ENCODE results near the gene RBM4B. TPM values are rescaled to one million over a fixed set of nuclear protein-coding genes. Genes with fewer than 3 reads are reported as not detected.
A peak's percentile ranks its signal among the peaks of the same experiment; 100 is the strongest.

The RBM4B gene
- polyA plus RNA-seq, 10 donors, result 26.5 to 46.8 (median 34.4) TPM

DNA sequence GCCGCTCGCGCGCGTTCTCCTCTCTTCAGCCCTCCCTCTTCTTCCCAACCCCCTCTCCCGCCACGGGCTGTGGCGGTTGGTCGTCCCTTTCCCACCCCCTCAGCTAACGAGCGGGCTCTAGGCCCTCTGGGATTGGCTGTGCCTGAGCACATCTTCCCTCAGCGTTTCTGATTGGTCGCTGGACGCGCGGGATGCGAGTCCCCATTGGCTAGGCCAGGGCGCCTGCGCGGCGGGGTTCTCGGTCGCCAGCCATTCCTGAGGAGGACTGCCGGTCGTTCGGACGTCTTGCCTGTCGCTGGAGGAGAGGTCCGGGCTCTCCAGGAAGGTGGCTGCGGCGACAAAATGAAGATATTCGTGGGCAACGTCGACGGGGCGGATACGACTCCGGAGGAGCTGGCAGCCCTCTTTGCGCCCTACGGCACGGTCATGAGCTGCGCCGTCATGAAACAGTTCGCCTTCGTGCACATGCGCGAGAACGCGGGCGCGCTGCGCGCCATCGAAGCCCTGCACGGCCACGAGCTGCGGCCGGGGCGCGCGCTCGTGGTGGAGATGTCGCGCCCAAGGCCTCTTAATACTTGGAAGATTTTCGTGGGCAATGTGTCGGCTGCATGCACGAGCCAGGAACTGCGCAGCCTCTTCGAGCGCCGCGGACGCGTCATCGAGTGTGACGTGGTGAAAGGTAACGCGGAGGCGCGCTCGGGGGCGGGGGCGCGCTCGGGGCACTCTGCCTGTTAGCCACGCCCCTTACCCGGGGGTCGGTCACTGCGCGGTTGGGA is 61.1 kb downstream of the RBM4B start, which contains the start of gene RBM14:
TSS of gene RBM14 (plus strand) at position 252 of the 776 bp plus-strand sequence. CDS start at position 343, 91 bp downstream.
- peak; percentile 99 to 100 (median 100) for DNase-seq

Other genes with a start within 250 kb of the RBM4B start
- 10 to 100 TPM; 43.8 to 58.6 (median 50.7) TPM for gene MRPL11, start 239.0 kb downstream of the RBM4B start, polyA plus RNA-seq (ENCODE audit: insufficient read length in 10 of 10)
- 1 to 10 TPM; 4.2 to 6.3 (median 5.8) TPM for gene PELI3, start 211.0 kb downstream of the RBM4B start, polyA plus RNA-seq (ENCODE audit: insufficient read length in 10 of 10)
- gene DPP3, start 197.5 kb downstream of the RBM4B start, polyA plus RNA-seq (ENCODE audit: insufficient read length in 10 of 10), result 10 to 100 TPM; 18.5 to 24.1 (median 20.9) TPM
- 10 to 100 TPM; 11.6 to 31.7 (median 18.2) TPM for gene BBS1, start 167.3 kb downstream of the RBM4B start, polyA plus RNA-seq (ENCODE audit: insufficient read length in 10 of 10)
- gene ZDHHC24, start 131.8 kb downstream of the RBM4B start, polyA plus RNA-seq (ENCODE audit: insufficient read length in 10 of 10), result 1 to 10 TPM; 2.8 to 4.6 (median 3.6) TPM
- gene ACTN3, start 131.0 kb downstream of the RBM4B start, polyA plus RNA-seq (ENCODE audit: insufficient read length in 10 of 10), result 100 to 1,000 TPM in 3 of 10 donors, 10 to 100 TPM in 6, 1 to 10 TPM in 1; 6.4 to 159 (median 82.9) TPM
- gene CTSF, start 109.3 kb downstream of the RBM4B start, polyA plus RNA-seq (ENCODE audit: insufficient read length in 10 of 10), result 10 to 100 TPM; 21.3 to 39.9 (median 27.2) TPM
- gene CCDC87, start 84.8 kb downstream of the RBM4B start, polyA plus RNA-seq (ENCODE audit: insufficient read length in 10 of 10), result under 1 TPM in 6 of 10 donors, not detected in 4; 0.10 to 0.18 (median 0.13) TPM
- 10 to 100 TPM; 27.3 to 47.6 (median 31.5) TPM for gene CCS, start 84.7 kb downstream of the RBM4B start, polyA plus RNA-seq (ENCODE audit: insufficient read length in 10 of 10)
- gene RBM14, start 61.3 kb downstream of the RBM4B start, polyA plus RNA-seq (ENCODE audit: insufficient read length in 10 of 10), result 10 to 100 TPM; 32.0 to 50.8 (median 39.0) TPM
- gene RBM4, start 39.2 kb downstream of the RBM4B start, polyA plus RNA-seq (ENCODE audit: insufficient read length in 10 of 10), result 100 to 1,000 TPM; 123 to 167 (median 133) TPM
- 10 to 100 TPM in 7 of 10 donors, 1 to 10 TPM in 3; 6.4 to 23.2 (median 13.5) TPM for gene SPTBN2, start 51.3 kb upstream of the RBM4B start, polyA plus RNA-seq (ENCODE audit: insufficient read length in 10 of 10)
- 10 to 100 TPM in 6 of 10 donors, 1 to 10 TPM in 4; 8.6 to 14.5 (median 11.0) TPM for gene RCE1, start 165.6 kb upstream of the RBM4B start, polyA plus RNA-seq (ENCODE audit: insufficient read length in 10 of 10)
- 10 to 100 TPM; 13.7 to 26.0 (median 19.0) TPM for gene LRFN4, start 179.2 kb upstream of the RBM4B start, polyA plus RNA-seq (ENCODE audit: insufficient read length in 10 of 10)